GM18907 (cell line): Measurements from ENCODE around the gene CACNA1C.

ENCODE experiments used
- ATAC-seq: cut with Tn5 transposase; IDR thresholded peaks from one replicate; pipeline ENCODE4 v1.9.1; 2021; ENCODE audit warnings: mild to moderate bottlenecking, moderate library complexity; ENCODE audit not compliant: unreplicated experiment

The CACNA1C gene

DNA sequence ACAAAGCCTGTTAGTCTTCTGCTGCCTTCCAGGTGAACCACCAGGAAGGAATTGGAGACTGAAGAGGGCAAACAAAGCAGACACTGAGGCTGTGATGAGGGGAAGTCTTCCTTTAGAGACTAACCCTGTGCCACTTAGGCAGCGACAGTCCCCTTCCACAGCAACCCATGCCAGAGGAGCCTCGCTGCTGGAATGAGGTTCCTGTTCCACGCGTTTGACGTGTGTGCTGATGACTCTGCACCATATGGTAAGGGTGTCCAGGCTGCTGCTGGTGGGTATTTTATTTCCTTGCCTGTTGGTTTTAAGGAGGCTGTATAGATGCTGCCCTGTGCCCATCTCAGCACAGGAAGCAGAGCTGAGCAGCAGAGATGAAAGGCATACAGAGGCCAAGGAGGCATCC, 380.1 kb downstream of the CACNA1C start:
- no peak for ATAC-seq

- ATAC-seq = no peak
These were observed 382.7 kb downstream of the CACNA1C start for GRCh38 chr12:2435511-2435910.

DNA sequence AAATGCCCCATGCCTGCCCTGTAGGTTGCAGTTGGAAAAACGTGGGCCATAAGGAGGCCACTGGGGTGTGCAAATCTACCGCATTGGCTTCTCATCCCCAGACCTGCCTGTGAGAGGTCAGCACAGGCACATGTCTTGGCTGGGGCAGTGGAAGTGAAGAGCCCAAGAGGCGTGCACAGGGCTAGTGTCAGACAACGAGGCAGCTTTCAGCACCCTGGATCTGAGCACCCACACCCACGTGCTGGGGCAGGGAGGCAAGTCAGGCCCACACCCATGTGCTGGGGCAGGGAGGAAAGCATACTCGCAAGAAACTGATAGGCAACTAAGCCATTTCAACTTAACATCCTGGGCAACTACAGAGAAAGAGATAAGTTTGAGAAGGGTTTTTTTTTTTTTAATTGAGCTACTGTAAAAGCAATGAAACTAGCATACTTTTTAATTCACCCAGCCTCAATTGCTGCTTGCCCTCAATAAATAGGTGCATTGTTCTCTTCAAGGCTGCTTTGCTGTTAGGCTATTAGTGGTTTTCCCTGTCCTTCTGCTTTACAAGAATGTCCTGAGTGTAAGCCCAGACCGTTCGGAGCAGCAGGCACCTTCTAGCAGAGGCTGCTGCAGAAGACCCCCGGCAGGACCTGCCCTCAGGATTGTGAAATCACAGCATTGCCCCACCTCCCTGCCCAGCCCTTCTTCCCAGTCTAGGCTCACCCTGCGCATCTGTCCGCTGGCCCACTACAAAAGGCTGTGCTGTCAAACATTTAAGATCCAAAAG, 386.7 kb downstream of the CACNA1C start:
- no peak for ATAC-seq

DNA sequence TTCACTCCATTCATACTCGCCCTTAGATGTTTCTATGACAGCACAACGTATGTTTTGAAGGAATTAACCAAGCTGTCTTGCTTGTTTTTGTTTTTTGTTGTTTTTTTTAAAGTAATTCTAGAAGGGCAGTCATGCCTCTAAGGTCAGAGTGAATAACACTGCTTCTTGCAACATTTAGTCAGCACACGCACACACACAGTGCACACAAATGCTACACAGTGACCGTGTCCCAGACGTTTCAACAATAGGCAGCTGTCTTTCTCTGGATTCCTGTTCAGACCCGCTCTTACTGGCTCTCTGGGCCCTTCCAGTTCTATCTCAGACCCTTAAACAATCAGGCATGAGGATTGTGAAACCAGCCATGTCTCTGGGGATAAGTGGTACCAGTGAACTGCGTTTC, 391.0 kb downstream of the CACNA1C start:
- ATAC-seq = no peak

- no peak for ATAC-seq
These were observed 393.2 kb downstream of the CACNA1C start for GRCh38 chr12:2445968-2446367.

DNA sequence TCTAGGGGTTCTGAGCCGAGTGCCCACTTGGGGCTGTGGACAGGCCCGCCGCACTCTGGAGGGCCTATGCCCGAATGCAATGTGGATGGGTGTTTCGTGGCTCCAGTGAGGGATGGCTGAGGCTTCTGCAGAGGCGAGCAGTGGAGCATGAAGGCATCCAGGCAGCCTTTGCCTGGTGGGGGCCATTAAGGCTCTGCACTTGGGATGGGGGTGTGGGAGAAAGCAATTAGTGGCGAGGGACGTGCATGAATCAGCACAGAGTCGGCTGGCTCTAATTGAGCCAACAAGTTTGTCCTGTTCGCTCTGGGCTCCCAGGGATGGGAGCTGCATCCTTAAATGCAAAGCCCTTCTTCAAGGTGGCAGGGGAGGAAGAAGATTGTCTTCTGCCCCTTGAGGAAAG, 395.1 kb downstream of the CACNA1C start:
- no peak for ATAC-seq

DNA sequence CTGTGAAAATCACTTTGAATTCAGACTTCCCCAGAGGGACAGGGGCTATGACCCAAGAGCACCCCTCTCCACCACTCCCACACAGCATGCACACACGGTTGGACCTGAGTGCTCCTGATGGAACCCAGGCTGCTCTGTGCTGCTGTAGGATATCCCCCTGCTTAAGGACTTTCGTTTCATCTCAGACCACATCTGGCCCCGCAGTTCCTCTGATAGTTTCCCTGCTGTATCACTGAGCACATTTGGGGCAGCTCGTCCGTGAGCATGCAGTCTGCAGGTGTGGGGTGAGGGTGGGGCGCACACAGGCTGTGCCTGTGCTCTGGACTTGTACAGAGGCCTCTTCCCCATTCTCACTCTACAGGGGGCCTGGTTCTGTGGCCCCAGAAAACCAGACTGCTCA, 396.8 kb downstream of the CACNA1C start:
- no peak for ATAC-seq

DNA sequence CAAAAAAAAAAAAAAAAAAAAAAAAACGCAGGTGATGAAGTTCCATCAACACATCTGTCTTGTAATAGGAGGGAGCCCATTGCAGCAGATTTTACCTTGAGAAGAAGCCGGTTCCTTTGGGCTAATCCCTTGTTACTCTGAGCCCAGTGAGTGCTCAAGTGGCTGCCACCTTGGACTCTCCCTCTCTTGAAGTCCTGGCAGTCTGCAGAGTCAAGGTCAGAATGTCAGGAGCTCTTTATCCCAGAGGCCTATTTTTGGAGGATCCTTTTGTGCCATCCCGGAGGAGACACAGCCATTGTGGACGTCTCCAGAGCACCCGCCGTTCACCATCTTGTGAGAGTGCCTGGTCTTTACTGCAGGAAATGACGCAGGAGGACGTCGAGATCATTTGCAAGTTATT, 397.8 kb downstream of the CACNA1C start:
- no peak for ATAC-seq

DNA sequence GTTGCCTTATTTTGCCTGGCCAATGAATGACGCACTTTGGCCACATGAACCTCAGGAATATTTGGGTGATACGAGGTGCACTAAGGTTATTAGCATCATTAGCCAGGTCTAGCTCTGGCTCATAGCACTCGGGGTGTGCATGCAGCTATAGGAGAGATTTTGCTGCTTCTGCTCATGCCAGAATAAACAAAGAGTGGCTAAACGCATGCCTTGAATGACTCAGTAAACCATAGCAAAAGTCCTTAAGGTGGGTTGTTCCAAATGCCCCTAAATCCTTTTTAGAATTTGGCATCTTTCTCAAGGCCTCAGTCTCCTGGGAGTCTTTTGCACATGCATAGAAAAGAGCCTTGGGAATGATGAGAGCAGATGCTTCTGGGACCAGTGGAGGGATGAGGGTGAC, 398.2 kb downstream of the CACNA1C start:
- no peak for ATAC-seq

DNA sequence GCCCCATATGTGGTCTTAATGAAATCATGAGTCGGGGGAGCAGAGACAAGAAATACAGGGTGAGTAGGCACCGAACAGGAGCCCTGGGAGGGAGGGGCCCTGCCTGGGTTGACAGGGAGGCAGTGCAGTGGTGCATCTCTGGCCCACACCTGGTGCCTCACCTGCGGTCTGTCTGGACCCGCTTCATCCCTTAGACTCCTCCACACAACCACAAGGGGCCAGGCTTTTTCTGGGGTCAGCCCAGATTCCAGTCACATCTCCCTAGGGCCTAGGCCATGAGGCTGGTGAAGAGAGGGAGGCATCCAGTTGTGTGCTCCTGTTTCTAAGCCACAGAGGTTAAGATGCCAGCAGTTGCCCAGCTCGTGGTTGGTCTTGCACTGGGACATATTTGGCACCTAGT, 398.7 kb downstream of the CACNA1C start:
- ATAC-seq = no peak

DNA sequence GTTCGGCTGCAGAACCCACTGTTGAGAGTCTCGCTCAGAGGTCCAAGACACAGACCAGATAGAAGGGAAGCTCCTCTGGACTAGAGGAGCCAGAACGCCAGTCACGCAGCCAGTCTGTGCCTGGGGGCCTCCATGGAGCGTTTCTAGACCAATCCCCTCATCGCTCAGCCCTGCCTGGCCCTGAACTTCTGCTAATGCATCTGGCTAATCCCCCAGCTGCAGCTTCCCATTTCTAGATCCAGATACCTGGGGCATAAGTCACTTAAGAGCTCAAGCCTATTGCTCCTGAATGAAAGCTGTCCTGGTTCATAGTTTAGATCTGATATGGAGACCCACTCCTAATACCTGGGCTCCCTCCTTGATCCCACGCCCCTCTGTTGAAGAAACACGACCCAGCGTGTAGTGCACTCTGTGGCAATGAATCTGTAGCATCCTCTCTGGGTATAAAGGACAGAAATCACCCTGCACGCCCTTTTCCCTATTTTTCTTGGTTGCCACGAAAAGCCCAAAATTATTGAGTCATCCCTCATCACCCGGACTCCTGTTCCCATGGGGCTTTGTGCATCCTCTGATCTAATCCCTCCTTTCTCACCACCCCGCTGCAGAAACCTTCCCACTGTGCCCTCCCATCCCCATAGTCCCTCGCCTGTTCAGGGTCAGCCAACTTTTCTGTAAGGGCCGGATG, 400.4 kb downstream of the CACNA1C start:
- no peak for ATAC-seq

- ATAC-seq = no peak
These were observed 400.9 kb downstream of the CACNA1C start for GRCh38 chr12:2453761-2454090.

DNA sequence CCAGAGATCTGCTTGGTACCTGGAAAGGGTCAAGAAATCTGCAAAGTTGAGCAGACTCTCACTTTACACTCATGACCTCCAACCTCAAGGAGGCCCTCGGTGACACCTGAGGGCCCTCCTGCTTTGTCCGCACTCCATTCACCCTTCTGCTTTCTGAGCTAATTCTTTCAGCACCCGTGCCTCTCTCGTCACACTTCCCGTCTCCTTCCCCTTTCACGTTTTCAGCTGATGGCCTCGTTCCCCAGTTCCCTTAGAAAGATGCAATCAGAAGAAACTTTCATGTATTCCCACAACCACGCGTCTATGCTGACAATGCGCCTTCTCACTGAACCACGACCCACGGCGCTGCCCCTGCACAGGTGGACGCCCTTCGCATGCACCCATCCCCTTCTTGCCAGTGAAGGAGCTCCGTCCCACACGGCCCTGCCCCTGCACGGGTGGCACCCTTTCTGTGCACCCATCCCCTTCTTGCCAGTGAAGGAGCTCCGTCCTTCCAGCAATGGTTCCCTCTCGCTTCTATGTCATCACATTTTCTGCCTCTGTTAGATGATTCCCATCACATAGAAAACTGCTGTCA, 401.9 kb downstream of the CACNA1C start:
- no peak for ATAC-seq

GRCh38 chr12:2455410-2455809, 402.6 kb downstream of the CACNA1C start:
- no peak for ATAC-seq

DNA sequence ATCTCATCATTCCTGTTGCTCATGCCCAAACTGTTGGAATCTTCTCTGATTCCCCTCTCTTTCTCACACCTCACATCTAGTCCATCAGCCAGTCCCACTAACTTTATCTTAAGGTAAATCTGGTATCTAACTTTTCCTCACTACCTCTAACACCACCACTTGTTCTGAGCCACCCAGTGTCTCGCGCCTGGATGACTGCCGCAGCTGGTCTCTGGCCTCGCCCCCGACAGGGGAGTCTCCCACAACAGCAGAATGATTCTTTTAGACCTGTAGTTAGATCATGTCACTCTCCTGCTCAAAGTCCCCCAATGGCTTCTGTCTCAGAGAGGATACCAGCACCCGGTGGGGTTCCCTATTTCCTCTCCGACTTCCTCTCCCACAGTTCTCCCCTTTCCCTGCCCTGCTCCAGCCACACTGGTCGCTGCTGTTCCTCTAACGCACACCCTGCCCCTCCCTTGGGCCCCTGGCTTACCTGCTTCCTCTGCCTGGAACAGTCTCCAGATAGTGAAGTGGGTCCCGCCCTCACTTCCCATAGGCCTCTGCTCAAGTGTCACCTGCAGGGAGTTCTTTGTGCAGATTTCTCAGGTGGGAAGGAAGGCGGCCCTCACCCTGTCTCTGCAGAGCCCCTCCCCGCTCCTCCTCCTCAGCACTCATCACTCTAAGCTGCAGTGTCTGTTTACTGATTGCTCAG, 403.5 kb downstream of the CACNA1C start:
- ATAC-seq = no peak

DNA sequence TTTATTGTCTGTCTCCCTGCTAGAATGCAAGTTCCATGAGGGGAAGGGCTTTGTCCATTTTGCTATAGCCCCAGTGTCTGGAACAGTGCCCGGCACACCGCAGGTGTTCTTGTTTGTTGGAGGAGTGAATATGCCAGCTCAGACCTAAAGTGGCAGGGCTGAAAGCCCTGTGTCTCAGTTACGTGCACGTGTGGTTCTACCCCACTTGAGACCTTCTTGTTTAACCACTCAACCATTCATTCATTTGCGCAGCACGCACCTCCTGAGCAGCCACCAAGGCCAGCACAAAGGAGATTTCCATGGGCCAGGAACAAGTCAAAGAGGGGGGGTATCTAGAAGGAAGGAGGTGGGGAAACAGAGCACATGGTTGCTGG, 404.0 kb downstream of the CACNA1C start:
- ATAC-seq = no peak

DNA sequence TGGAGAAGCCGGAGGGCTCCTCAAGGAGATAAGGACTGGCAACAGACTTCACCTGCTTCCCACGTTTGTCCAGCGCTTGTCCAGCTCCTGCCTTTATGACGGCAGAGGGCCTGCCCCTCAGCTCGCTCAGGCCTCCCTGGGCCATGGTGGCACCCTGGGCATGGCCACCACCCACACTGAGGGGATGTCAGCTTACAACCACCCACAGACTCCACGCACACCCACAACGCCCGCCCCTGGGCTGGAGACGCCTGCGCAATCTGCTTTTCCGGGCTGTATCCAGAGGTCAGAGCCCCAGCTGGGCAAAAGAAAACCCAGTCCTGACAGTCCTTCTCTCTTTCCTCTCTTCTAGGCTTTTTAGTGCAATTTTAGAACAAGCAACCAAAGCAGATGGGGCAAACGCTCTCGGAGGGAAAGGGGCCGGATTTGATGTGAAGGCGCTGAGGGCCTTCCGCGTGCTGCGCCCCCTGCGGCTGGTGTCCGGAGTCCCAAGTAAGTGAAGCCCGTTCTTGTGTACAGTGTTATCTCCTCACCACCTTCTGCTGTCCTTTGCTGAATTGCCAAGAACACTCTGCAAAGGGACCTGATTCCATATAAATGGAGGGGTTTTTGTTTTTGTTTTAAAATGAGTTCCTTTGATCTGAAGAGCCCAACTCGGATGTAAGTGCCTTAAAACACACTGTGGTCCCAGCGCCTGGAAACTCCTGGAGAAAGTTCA, 404.6 kb downstream of the CACNA1C start:
- ATAC-seq = no peak

GRCh38 chr12:2457933-2458414, 405.2 kb downstream of the CACNA1C start:
- no peak for ATAC-seq

DNA sequence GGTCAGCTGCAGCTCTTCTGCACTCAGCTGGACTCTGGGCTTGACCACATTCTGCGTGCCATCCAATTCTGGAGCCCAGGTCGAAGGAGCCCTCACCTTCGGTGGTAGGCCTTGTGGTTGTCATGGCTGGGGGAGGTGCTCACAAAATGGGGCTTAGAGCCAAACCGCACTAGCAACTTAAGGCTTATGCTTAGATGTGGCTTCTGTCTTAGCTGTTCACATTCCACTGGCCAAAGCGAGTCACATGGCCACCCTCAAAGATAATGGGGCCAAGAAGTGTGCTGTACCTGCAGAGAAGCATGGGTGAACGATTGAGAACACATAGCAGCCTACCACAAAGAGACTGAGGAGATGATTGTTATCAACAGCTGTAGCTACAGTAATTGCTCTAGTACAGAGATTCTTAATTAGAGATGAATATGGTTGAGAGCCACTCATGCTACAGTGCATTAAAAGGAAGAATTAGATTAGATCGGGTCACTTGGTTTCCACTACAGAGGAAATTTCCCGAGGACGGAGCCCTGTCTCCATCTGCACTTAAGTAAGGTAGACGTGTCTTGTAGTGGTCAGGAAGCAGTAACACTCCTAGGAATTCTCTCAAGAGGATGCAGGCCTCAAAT, 407.4 kb downstream of the CACNA1C start:
- no peak for ATAC-seq

DNA sequence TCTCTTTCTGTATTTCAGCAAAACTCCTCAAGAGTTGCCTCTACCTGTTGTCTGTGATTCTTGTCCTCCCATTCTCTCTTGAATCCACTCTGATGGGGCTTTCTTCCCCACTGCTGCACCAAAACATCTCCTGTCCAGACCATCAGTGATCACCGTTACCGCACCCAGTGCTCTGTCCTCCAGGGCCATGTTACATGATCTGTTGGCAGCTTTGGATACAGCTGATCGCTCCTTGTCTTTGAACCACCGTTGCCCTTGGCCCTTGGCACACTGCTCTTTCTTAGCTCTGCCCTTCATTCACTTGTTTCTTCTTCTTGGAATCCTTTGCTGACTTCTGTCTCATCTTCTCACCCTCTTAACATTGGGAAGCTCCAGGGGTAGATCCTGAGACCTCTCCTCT, 408.3 kb downstream of the CACNA1C start:
- no peak for ATAC-seq

- no peak for ATAC-seq
These were observed 408.9 kb downstream of the CACNA1C start for GRCh38 chr12:2461645-2462044.
